Measurements from ENCODE around the gene TBX15.

DNA sequence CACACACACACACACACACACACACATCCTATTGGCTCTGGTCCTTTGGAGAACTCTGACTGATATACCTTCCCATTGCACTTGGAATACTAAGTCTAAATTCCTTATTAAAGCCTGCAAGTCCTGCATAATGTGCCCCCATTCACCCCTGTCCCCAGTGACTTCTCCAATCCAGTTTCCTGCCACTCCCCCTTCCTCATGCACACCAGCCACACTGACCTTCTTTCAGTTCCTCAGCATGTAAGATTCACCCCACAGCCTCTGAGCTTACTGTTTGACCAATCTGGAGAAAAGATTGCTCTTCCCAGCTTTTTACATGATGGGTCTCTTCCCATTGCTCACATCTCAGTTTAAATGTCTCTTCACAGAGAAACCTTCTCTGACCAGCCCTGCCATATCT, 146.6 kb downstream of the TBX15 start:
- TF ChIP-seq, protein P1, sequence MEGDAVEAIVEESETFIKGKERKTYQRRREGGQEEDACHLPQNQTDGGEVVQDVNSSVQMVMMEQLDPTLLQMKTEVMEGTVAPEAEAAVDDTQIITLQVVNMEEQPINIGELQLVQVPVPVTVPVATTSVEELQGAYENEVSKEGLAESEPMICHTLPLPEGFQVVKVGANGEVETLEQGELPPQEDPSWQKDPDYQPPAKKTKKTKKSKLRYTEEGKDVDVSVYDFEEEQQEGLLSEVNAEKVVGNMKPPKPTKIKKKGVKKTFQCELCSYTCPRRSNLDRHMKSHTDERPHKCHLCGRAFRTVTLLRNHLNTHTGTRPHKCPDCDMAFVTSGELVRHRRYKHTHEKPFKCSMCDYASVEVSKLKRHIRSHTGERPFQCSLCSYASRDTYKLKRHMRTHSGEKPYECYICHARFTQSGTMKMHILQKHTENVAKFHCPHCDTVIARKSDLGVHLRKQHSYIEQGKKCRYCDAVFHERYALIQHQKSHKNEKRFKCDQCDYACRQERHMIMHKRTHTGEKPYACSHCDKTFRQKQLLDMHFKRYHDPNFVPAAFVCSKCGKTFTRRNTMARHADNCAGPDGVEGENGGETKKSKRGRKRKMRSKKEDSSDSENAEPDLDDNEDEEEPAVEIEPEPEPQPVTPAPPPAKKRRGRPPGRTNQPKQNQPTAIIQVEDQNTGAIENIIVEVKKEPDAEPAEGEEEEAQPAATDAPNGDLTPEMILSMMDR (IDR thresholded peaks at IDR 0.05; ENCODE audit: low read depth, low read length, poor library complexity, severe bottlenecking) = no peak
- no peak for TF ChIP-seq EZH2phosphoT487 (IDR thresholded peaks at IDR 0.05; ENCODE audit: borderline replicate concordance, low read length)
